K562 (cell line): Measurements from ENCODE around the gene PRKCE.

Experiments used
- CTCF ChIP-seq, 3 experiments: IDR thresholded peaks in 2 of 3; conservative IDR thresholded peaks in 1 of 3; 2 replicates each; pipeline ENCODE4 v1.5.1; 2011 to 2012; ENCODE audit warnings: low read length in 3 of 3, mild to moderate bottlenecking in 3 of 3, control low read depth in 2 of 3, improper control_type of control experiment in 1 of 3, inconsistent platforms in 1 of 3, low read depth in 1 of 3, mixed read lengths in 1 of 3, moderate library complexity in 1 of 3; ENCODE audit not compliant: insufficient read depth in 2 of 3
- NCOA4 ChIP-seq: fragments of 450-650 bp; IDR thresholded peaks from 2 replicates; pipeline ENCODE4 v1.6.1; 2018; ENCODE audit warnings: mild to moderate bottlenecking; ENCODE audit not compliant: partially characterized antibody
- REST ChIP-seq, 2 experiments: fragments of 450-650 bp; formaldehyde crosslinking in 1 of 2; IDR thresholded peaks; 2 replicates each; pipeline versions ENCODE4 v1.4.0 to v1.6.1; 2014 to 2020; ENCODE audit warnings: mild to moderate bottlenecking in 2 of 2, borderline replicate concordance in 1 of 2, low read depth in 1 of 2

- no peak for TF ChIP-seq REST (IDR thresholded peaks at IDR 0.05; ENCODE audit: borderline replicate concordance)
- TF ChIP-seq REST (CRISPR knock-in tag; IDR thresholded peaks at IDR 0.05; ENCODE audit: low read depth): no peak
- no peak for TF ChIP-seq CTCF (IDR thresholded peaks at IDR 0.05 in 2 of 3, conservative IDR thresholded peaks at IDR 0.05 in 1 of 3; ENCODE audit: insufficient read depth in 2 of 3, low read depth in 1 of 3, low read length in 3 of 3)
- TF ChIP-seq NCOA4: no peak
Observed at GRCh38 chr2:45918463-45919159, 267.1 kb downstream of the PRKCE start.
